HG03457 (cell line): ENCODE data around the gene GLCCI1.

ENCODE experiments used
- ATAC-seq: cut with Tn5 transposase; IDR thresholded peaks from one replicate; pipeline ENCODE4 v1.9.1; 2021; ENCODE audit warnings: moderate number of reproducible peaks; ENCODE audit not compliant: unreplicated experiment

GLCCI1 gene

DNA sequence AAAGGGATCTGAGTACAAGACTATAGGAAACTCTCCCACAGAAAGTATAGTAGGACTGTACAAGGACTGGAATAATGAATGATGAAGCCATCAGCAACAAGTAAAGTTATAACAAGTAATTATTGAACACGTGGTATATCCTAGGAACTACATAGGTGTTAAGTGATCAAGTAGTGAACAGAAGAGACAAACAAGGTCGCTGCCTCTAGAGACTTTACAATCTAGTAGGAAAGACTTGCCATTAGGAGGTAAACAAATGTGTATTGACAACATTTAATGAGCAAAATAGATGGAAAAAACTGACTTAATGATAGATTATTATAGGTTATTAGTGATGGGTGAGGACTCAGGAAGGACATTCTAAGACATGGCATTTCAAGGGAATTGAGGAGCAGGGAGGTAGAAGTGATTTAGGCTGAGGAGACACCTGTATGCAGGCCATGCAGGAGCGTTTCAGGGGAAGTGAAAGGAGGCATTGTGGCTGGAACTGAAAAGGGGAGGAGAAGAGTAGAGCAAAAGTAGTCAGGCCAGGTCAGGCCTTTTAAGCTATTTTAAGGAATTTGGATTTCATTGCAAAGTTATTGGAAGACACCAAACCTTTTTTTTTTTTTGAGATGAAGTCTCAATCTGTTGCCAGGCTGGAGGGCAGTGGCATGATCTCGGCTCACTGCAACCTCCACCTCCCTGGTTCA lies 8.5 kb upstream of the GLCCI1 start:
- ATAC-seq, result peak; percentile 77

GRCh38 chr7:7962851-7963250 lies 5.7 kb upstream of the GLCCI1 start:
- no peak for ATAC-seq

GRCh38 chr7:7964250-7964649 lies 4.3 kb upstream of the GLCCI1 start:
- ATAC-seq, result no peak

- ATAC-seq, result no peak
Observed at GRCh38 chr7:7964691-7965090, 3.9 kb upstream of the GLCCI1 start.

- ATAC-seq, result no peak
Observed at GRCh38 chr7:7965301-7965700, 3.3 kb upstream of the GLCCI1 start.

- no peak for ATAC-seq
Observed at GRCh38 chr7:7966141-7966734, 2.4 kb upstream of the GLCCI1 start.

GRCh38 chr7:7967886-7968543 lies 581 bp upstream of the GLCCI1 start:
- ATAC-seq, result no peak

DNA sequence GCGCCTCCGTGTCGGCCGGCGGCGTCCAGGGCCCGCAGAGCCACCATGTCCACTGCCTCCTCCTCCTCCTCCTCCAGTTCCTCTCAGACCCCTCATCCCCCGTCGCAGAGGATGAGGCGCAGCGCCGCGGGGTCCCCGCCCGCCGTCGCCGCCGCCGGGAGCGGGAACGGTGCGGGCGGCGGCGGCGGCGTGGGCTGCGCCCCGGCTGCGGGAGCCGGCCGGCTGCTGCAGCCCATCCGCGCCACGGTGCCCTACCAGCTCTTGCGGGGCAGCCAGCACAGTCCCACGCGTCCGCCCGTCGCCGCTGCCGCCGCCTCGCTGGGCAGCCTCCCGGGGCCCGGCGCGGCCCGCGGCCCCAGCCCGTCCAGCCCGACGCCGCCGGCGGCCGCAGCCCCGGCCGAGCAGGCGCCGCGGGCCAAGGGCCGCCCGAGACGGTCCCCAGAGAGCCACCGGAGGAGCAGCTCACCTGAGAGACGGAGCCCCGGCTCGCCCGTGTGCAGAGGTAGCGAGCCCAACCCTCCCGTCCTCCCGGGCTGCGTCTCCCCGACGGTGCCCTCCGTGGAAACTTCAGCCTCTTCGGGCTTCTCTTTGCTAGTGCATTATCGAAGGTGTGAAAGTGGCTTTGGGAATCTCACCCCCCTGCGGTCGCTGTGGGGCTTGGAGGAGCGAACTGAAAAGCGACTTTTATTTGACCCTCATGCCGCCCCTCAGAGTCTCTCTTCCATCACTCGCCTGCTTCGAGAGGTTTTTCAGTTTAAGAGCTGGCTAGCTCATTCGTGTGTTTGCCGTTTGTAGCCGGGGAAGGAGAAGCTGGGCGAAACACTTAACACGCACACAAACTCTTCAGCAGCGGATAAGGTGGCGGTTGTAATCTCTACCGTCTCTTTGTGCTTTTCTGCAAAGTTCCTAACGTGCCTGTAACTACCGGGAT lies 975 bp downstream of the GLCCI1 start:
- ATAC-seq, result no peak

- no peak for ATAC-seq
Observed at GRCh38 chr7:7970237-7970530, 1.6 kb downstream of the GLCCI1 start.

DNA sequence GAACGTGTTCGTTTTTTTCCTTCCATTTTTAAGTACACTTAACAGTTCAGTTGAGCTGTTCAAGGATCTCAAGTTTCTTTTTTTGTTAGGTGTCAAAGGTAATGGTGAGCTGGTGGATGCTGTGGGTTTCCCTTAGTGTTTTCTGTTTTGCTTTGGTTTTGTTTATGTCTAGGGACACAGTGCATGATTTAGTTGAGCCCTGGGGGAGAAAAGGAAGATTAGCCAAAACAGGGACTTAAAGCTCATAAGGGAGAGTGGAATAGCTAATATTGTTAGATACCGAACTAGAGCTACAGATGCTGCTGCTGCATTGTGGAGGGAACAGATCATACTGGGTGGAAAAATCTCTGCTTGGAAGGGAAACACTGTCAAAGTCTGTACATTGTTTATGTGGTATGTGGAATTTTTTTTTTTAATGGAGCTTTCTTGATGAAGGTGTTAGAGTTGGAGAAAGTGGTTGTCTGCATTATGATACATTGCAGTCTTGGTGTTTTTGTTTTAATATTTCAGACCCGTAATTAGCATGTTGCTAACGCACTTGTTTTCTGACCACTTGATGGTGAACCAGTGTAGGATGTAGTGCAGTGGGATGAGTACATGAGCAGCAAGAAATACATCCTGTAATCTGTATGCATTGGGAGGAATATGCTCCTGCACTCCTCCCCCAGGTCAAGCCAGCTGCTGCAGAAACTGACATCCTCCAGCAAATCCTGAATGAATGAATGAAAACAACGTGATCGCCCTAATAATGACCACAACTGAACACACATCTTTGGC lies 2.1 kb downstream of the GLCCI1 start:
- no peak for ATAC-seq

DNA sequence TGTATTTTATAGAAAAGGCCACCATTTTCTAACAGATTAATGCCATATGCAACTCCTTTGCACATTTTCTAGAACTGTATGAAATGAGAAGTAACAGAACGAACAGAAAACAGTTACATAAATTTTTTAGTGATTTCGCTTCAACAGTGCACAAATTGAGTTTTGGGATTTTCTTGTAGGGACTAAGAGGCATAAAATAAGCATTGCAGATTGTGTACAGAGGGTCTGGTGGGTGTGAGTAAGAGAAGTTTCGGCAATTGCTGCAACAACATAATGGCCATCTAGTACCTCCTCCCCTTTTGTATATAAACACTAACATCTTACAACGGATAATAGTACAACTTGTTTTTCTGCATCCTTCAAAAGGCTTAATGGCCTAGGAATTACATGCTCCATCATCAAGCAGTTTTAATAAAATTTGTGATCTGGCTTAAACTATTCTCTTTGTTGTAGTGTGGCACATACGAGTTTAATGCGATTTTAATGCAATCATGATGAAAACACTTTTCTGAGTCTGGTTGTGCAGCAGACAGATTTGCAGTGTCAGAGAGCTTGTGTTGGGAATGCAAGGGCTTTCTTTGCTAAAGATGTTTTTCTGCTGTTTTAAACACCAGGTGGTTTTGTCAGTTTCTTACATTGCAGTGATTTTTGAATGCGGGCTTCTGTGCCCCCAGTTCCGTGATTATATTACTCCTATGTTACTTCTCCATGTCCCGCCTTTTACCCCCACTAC lies 2.9 kb downstream of the GLCCI1 start:
- no peak for ATAC-seq

- ATAC-seq, result no peak
Observed at GRCh38 chr7:7972128-7972527, 3.5 kb downstream of the GLCCI1 start.

DNA sequence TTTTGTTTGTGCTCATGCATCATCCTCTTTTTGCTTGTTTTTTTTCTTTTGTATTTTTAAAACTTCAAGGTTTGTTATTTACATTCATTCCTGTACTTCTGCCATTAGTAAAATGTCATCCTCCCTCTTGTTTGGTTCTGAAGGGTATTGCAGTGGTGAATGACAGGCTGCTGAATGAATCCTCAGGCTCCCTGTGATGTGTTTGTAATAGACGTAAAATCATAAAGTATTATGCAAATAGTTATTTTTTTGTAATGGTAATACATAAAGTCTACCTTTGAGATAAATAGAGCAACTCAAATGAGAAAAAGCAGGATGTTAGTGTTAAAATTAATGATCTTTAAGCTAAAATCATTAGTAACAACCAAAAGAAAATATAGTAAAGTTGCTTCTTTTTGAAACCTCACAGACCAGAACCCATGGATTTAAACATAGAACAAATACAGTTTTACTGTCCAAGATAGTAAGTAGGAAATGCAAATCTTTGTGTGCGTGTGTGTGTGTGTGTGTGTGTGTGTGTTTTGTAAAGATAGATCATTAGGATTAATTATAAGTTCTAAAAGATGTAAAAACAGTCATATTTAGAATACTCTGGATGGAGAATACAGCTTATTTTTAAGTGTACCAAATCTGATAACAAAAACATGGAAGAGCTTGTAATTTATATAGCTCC lies 4.5 kb downstream of the GLCCI1 start:
- ATAC-seq, result no peak

GRCh38 chr7:7976677-7977076 lies 8.1 kb downstream of the GLCCI1 start:
- no peak for ATAC-seq

DNA sequence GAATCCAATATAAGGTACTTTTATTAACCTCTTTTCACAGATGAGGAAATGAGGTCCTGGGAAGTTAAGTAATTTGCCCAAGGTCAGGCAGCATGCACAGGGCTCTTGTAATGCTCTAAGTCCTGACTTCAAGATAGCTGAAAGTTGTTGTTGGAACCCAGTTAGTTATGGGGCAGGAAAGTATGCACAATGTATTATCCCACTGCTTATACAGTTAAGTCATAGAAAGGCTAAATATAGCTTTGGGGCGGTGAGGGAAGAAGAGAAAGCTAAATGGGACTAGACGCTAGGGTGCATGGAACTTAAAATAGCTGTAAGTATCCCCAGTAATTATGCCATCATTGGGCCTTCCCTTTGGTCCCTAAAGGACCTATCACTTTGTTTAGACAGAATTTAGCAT lies 9.2 kb downstream of the GLCCI1 start:
- no peak for ATAC-seq

GRCh38 chr7:7978860-7979259 lies 10.3 kb downstream of the GLCCI1 start:
- no peak for ATAC-seq

GRCh38 chr7:7979558-7979957 lies 11.0 kb downstream of the GLCCI1 start:
- ATAC-seq, result no peak

- ATAC-seq, result no peak
Observed at GRCh38 chr7:7980134-7980533, 11.5 kb downstream of the GLCCI1 start.

GRCh38 chr7:7982904-7983303 lies 14.3 kb downstream of the GLCCI1 start:
- no peak for ATAC-seq

DNA sequence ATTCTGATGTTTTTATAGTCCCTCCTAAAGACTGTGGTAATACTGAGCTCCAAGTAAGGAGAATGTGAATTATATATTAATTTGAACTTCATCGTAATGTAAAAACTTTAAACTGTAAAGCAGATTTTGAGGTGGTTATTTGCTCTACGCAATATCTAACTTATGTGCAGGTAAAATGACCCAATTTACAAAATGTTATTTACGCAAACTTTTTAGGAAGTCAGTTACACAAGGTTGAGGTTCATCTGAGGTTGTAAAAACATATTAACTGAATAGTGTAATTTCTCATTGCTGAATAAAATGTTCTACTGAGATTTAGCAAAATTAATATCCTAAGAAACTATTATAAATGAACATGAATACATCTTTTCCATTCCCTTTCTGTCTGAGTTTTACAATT lies 15.8 kb downstream of the GLCCI1 start:
- no peak for ATAC-seq
